Measurements from ENCODE around the gene ZNF580. TPM values are rescaled to one million over a fixed set of nuclear protein-coding genes. Genes with fewer than 3 reads are reported as not detected.

Gene ZNF580
- polyA plus RNA-seq, 3 donors from 2014 or later = 9.6 to 27.8 (median 13.8) TPM

DNA sequence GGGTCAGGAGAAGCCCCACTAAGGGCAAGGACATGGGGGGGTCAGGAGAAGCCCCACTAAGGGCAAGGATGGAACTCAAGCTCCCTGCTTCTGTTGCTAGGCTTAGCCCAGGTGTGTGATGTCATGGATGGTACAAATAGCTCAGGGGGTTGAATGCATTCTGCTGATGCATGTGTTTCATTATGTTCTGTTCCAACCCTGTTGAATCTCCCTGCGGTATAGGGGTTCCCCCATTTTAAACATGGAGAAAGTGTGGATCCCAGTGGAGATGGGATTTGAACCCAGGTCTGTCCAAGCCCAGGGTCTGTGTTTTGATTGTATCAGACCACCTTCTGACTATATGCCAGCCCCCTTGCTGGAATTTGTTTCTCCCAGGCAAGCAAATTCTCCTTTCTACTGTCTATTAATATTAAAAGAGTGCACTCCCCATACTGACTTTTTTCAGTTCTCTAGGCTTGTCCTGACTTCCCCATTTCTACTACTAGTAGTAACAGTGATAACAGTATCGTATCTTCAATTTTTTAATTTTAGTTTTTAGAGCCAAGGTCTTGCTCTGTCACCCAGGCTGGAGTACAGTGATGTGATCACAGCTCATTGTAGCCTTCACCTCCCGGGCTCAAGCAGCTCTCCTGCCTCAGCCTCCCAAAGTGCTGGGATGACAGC, 28.7 kb upstream of the ZNF580 start:
- DNase-seq = no peak
- Mint-ChIP-seq H3K4me1 (peaks cover 32 to 51% of the 10 kb centered on the region in 2 donors), H3K9me3 (peaks cover 0 to 2% (median 0%) of the 10 kb centered on the region in 6 donors), H3K27ac (peak overlapping the region in 1 of 6 donors; percentile 26), H3K27me3 (ENCODE audit: low read depth in 3 of 3) (peaks cover 0 to 4% (median under 1%) of the 10 kb centered on the region in 3 donors), H3K36me3 (peaks cover 3 to 12% (median 8%) of the 10 kb centered on the region in 3 donors), H3K4me3 (no peak overlapping the region)

DNA sequence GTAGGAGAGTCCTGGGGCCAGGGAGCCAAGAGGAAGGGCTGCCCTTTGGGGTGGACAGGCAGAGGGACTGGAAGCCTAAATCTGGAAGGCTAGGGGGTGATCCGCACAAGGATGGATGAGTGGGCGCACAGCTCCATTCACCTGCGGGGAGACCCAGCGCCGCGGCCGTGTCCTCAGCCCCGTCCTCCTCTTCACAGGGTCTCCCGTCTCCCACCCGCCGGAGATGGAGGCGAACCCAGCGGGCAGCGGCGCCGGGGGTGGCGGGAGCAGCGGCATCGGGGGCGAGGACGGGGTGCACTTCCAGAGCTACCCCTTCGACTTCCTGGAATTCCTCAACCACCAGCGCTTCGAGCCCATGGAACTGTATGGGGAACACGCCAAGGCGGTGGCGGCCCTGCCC, 27.4 kb upstream of the ZNF580 start:
- Mint-ChIP-seq H3K27me3 (ENCODE audit: low read depth in 3 of 3) (peaks cover 0 to 4% (median 2%) of the 10 kb centered on the region in 3 donors), H3K36me3 (peaks cover 3 to 12% (median 7%) of the 10 kb centered on the region in 3 donors), H3K9me3 (no peaks in the 10 kb centered on the region), H3K4me3 (no peak overlapping the region), H3K27ac (no peak overlapping the region), H3K4me1 (peaks cover 25 to 43% of the 10 kb centered on the region in 2 donors)
- no peak for DNase-seq

DNA sequence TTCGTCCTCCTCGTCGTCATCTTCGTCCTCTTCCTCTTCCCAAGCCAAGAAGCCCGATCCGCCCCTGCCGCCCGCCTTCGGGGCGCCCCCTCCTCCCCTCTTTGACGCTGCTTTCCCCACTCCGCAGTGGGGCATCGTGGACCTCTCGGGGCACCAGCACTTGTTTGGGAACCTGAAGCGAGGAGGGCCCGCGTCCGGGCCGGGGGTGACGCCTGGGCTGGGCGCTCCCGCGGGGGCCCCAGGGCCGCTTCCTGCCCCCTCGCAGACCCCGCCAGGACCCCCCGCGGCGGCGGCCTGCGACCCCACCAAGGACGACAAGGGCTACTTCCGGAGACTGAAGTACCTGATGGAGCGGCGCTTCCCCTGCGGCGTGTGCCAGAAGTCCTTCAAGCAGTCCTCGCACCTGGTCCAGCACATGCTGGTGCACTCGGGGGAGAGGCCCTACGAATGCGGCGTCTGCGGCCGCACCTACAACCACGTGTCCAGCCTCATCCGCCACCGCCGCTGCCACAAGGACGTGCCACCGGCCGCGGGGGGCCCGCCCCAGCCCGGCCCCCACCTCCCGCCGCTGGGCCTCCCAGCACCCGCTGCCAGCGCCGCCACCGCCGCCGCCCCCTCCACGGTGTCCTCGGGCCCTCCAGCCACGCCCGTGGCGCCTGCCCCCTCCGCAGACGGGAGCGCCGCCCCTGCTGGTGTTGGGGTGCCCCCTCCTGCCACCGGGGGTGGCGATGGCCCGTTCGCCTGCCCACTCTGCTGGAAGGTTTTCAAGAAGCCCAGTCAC, 26.7 kb upstream of the ZNF580 start:
- Mint-ChIP-seq H3K4me1 (peaks cover 21 to 36% of the 10 kb centered on the region in 2 donors), H3K27me3 (ENCODE audit: low read depth in 3 of 3) (peaks cover 0 to 4% (median 2%) of the 10 kb centered on the region in 3 donors), H3K36me3 (peaks cover 3 to 12% (median 7%) of the 10 kb centered on the region in 3 donors), H3K9me3 (no peaks in the 10 kb centered on the region), H3K27ac (no peak overlapping the region), H3K4me3 (no peak overlapping the region)
- DNase-seq = no peak

DNA sequence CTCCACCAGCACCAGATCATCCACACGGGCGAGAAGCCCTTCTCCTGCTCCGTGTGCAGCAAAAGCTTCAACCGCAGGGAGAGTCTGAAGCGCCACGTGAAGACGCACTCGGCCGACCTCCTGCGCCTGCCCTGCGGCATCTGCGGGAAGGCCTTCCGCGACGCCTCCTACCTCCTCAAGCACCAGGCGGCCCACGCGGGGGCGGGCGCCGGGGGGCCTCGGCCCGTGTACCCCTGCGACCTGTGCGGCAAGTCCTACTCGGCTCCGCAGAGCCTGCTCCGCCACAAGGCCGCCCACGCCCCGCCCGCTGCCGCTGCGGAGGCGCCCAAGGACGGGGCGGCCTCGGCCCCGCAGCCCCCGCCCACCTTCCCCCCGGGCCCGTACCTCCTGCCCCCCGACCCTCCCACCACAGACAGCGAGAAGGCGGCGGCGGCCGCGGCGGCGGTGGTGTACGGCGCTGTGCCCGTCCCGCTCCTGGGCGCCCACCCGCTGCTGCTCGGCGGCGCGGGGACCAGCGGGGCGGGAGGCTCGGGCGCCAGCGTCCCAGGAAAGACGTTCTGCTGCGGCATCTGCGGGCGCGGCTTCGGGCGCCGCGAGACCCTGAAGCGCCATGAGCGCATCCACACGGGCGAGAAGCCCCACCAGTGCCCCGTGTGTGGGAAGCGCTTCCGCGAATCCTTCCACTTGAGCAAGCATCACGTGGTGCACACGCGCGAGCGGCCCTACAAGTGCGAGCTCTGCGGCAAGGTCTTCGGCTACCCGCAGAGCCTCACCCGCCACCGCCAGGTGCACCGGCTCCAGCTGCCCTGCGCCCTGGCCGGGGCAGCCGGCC, 25.9 kb upstream of the ZNF580 start:
- Mint-ChIP-seq H3K9me3 (no peaks in the 10 kb centered on the region), H3K4me3 (no peak overlapping the region), H3K27me3 (ENCODE audit: low read depth in 3 of 3) (peaks cover 0 to 4% (median 2%) of the 10 kb centered on the region in 3 donors), H3K27ac (no peak overlapping the region), H3K4me1 (peaks cover 17 to 32% of the 10 kb centered on the region in 2 donors), H3K36me3 (peaks cover 0 to 12% (median 7%) of the 10 kb centered on the region in 3 donors)
- no peak for DNase-seq

GRCh38 chr19:55615543-55616394, 25.0 kb upstream of the ZNF580 start:
- no peak overlapping the region for H3K27ac Mint-ChIP-seq
- no peak overlapping the region for H3K4me3 Mint-ChIP-seq
- DNase-seq = no peak
- H3K27me3 Mint-ChIP-seq (ENCODE audit: low read depth in 3 of 3) = peaks cover 0 to 2% (median 2%) of the 10 kb centered on the region in 3 donors
- peaks cover 0 to 9% (median 7%) of the 10 kb centered on the region in 3 donors for H3K36me3 Mint-ChIP-seq
- H3K4me1 Mint-ChIP-seq = peaks cover 20 to 36% of the 10 kb centered on the region in 2 donors
- no peaks in the 10 kb centered on the region for H3K9me3 Mint-ChIP-seq

DNA sequence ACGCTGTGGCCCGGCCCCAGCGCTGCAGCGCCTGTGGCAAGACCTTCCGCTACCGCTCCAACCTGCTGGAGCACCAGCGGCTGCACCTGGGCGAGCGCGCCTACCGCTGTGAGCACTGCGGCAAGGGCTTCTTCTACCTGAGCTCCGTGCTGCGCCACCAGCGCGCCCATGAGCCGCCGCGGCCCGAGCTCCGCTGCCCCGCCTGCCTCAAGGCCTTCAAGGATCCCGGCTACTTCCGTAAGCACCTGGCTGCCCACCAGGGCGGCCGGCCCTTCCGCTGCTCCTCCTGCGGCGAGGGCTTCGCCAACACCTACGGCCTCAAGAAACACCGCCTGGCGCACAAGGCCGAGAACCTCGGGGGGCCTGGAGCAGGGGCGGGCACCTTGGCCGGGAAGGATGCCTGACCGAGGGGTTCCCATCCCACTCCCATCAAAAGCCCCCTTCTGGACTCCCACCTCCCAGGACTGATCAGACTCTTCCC, 24.4 kb upstream of the ZNF580 start:
- peaks cover 0 to 9% (median 7%) of the 10 kb centered on the region in 3 donors for H3K36me3 Mint-ChIP-seq
- H3K4me3 Mint-ChIP-seq = no peak overlapping the region
- no peak overlapping the region for H3K27ac Mint-ChIP-seq
- peaks cover 0 to 2% (median 2%) of the 10 kb centered on the region in 3 donors for H3K27me3 Mint-ChIP-seq (ENCODE audit: low read depth in 3 of 3)
- DNase-seq = no peak
- H3K9me3 Mint-ChIP-seq = no peaks in the 10 kb centered on the region
- H3K4me1 Mint-ChIP-seq = peaks cover 15 to 29% of the 10 kb centered on the region in 2 donors

DNA sequence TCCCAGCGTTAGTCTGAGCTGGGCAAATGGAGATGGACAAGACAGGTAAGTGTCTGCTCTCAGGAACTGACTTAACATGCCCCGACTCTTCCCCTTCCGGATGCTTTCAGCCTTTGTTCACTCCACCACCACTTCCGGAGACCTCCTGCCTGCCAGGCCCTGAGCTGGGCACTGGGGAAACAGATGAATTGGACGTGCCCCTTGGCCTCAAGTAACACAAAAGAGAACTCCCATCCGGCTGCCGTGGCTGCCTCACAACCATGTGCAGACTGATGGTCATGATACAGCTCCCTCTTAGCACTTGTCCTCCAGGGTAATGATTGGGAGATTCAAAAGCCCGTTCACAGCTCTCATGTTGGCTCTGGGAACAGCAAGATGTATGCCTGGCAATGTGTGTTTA, 23.4 kb upstream of the ZNF580 start:
- no peak for DNase-seq
- no peak overlapping the region for H3K27ac Mint-ChIP-seq
- peaks cover 0 to 2% (median 0%) of the 10 kb centered on the region in 3 donors for H3K27me3 Mint-ChIP-seq (ENCODE audit: low read depth in 3 of 3)
- H3K36me3 Mint-ChIP-seq = peaks cover 0 to 8% (median 7%) of the 10 kb centered on the region in 3 donors
- no peaks in the 10 kb centered on the region for H3K9me3 Mint-ChIP-seq
- no peak overlapping the region for H3K4me3 Mint-ChIP-seq
- H3K4me1 Mint-ChIP-seq = peaks cover 10 to 19% of the 10 kb centered on the region in 2 donors

- Mint-ChIP-seq H3K27me3 (ENCODE audit: low read depth in 3 of 3) (peaks cover 0 to 2% (median 0%) of the 10 kb centered on the region in 3 donors), H3K9me3 (no peaks in the 10 kb centered on the region), H3K36me3 (peaks cover 0 to 6% (median 2%) of the 10 kb centered on the region in 3 donors), H3K27ac (peak overlapping the region in 1 of 6 donors; percentile 22), H3K4me1 (peaks cover 9 to 16% of the 10 kb centered on the region in 2 donors), H3K4me3 (no peak overlapping the region)
- DNase-seq = no peak
Measured at GRCh38 chr19:55618426-55618825, 22.4 kb upstream of the ZNF580 start.

DNA sequence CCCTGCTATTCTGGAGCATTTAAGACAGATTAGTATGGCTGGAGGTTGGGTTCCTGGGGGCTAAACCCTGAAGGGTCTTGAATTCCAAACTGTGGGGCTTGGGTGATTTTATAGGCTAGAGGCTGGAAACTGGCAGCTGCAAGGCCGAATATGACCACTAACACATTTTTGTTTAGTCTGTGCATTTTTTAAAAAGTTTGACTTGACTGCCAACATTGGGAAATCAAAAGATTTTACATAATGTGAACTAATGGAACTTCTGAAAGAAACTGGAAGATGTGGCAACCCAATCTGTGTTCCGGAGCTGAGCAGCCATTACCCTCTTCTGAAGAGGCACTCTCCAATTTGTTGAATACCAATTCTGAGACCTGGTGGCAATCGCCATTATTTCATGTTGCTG, 21.5 kb upstream of the ZNF580 start:
- peaks cover 15 to 24% of the 10 kb centered on the region in 2 donors for H3K4me1 Mint-ChIP-seq
- H3K9me3 Mint-ChIP-seq = no peaks in the 10 kb centered on the region
- DNase-seq = no peak
- peaks cover 0 to 7% (median 4%) of the 10 kb centered on the region in 3 donors for H3K27me3 Mint-ChIP-seq (ENCODE audit: low read depth in 3 of 3)
- H3K27ac Mint-ChIP-seq = peak overlapping the region in 1 of 6 donors; percentile 44
- H3K36me3 Mint-ChIP-seq = peaks cover 0 to 8% (median 4%) of the 10 kb centered on the region in 3 donors
- no peak overlapping the region for H3K4me3 Mint-ChIP-seq

GRCh38 chr19:55620410-55621204, 20.2 kb upstream of the ZNF580 start:
- Mint-ChIP-seq H3K27ac (peak overlapping the region in 1 of 6 donors; percentile 33), H3K27me3 (ENCODE audit: low read depth in 3 of 3) (peaks cover 5 to 12% (median 8%) of the 10 kb centered on the region in 3 donors), H3K36me3 (peaks cover 0 to 8% (median 4%) of the 10 kb centered on the region in 3 donors), H3K4me3 (no peak overlapping the region), H3K4me1 (peaks cover 22 to 33% of the 10 kb centered on the region in 2 donors), H3K9me3 (no peaks in the 10 kb centered on the region)
- DNase-seq = no peak

DNA sequence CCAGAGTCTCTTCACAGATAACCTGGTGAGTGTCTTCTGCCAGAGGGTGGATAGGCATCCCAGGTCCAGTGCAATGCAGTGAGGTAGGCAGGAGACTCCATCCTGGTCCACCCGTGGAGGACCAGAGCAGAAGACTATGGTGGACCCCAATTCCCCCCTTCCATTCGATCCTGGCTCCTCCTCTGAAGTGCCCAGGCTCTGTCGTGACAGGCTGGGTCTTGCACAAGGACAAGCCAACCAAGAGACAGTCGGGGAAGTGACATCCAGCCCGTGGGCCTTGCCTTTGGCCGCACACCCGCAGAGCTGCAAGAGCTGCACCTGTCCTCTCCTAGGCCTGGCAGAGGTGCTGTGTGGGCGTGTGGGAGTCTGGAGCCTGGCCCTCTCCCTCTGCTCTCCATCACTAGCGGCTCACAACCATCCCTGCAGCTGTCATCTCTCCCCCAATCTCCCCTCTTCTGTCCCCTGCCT, 19.6 kb upstream of the ZNF580 start:
- no peak overlapping the region for H3K27ac Mint-ChIP-seq

More for the DNA sequence above, 19.6 kb upstream of the ZNF580 start:
- Mint-ChIP-seq H3K4me1 (peaks cover 22 to 33% of the 10 kb centered on the region in 2 donors), H3K9me3 (no peaks in the 10 kb centered on the region), H3K27me3 (ENCODE audit: low read depth in 3 of 3) (peaks cover 5 to 12% (median 8%) of the 10 kb centered on the region in 3 donors), H3K4me3 (no peak overlapping the region), H3K36me3 (peaks cover 0 to 8% (median 4%) of the 10 kb centered on the region in 3 donors)
- no peak for DNase-seq
